GM12878 (cell line): ENCODE measurements around the gene ALG1L2. TPM values are rescaled to one million over a fixed set of nuclear protein-coding genes. Genes with fewer than 3 reads are reported as not detected.

Experiments
- ATAC-seq: fragments of 200-7000 bp; cut with Tn5 transposase; 3 replicates; pipeline ENCODE4 v1.9.1; 2020; ENCODE audit warnings: mild to moderate bottlenecking, moderate library complexity
- BruUV-seq: library from RNA; stranded (reverse); fragments of 400-500 nt; replicated peaks from 2 replicates; lab custom pipeline; 2021; lab: Mats Ljungman, UMichigan
- CTCF ChIA-PET: fragments of 300-600 bp; sonication (Branson Sonifier 250); formaldehyde crosslinking; extraction: SDS; loops from one replicate; lab custom pipeline; 2021; ENCODE audit warnings: inconsistent platforms; lab: Yijun Ruan, JAX
- POLR2A ChIA-PET: fragments of 350-600 bp; formaldehyde crosslinking; extraction: SDS; loops from one replicate; lab custom pipeline; 2021; ENCODE audit warnings: inconsistent platforms; lab: Charles Lee
- RAD21 ChIA-PET: fragments of 300-600 bp; sonication (Branson Sonifier 250); formaldehyde crosslinking; loops from one replicate; lab custom pipeline; 2023; ENCODE audit warnings: antibody characterized with exemption; ENCODE audit not compliant: unreplicated experiment; lab: Charles Lee
- SMC1A ChIA-PET: fragments of 300-600 bp; sonication (Branson Sonifier 250); formaldehyde crosslinking; loops from one replicate; lab custom pipeline; 2023; ENCODE audit not compliant: unreplicated experiment, uncharacterized antibody; lab: Charles Lee
- DNase-seq: peaks from one replicate; pipeline ENCODE4 v3.0.0-alpha.2; 2011; ENCODE audit warnings: low read depth, low spot score
- FAIRE-seq: peaks from 3 replicates; lab custom pipeline; 2011; peaks lifted over from hg19 to GRCh38; lab: Jason Lieb, UNC
- H2AFZ ChIP-seq: 2 replicates; pipeline ENCODE4 v1.6.0; 2011; ENCODE audit warnings: low read depth, low read length, control low read depth; ENCODE audit not compliant: control insufficient read depth
- H3K27ac ChIP-seq: 2 replicates; pipeline ENCODE4 v1.5.1; 2011; ENCODE audit warnings: control low read depth; ENCODE audit not compliant: control insufficient read depth, insufficient read depth
- H3K27me3 ChIP-seq, 2 experiments: replicated peaks in 1 of 2; 2 replicates each; pipeline versions ENCODE4 v1.6.0 to v1.6.1; 2011; ENCODE audit warnings: low read length in 1 of 2; ENCODE audit not compliant: control insufficient read depth in 2 of 2, insufficient read depth in 2 of 2
- H3K36me3 ChIP-seq, 2 experiments: 2 replicates each; pipeline ENCODE4 v1.5.1; 2011; ENCODE audit warnings: low read length in 1 of 2; ENCODE audit not compliant: control insufficient read depth in 2 of 2, insufficient read depth in 2 of 2
- H3K4me1 ChIP-seq: 2 replicates; pipeline ENCODE4 v1.6.1; 2011; ENCODE audit warnings: mild to moderate bottlenecking, low read length, moderate library complexity, mixed read lengths; ENCODE audit not compliant: control insufficient read depth, insufficient read depth
- H3K4me2 ChIP-seq: 2 replicates; pipeline ENCODE4 v1.6.0; 2011; ENCODE audit warnings: control low read depth; ENCODE audit not compliant: control insufficient read depth, insufficient read depth
- H3K4me3 ChIP-seq: fragments of 200-600 bp; sonication (generic); 2 replicates; pipeline ENCODE4 v1.5.1; 2016
- H3K79me2 ChIP-seq: 2 replicates; pipeline ENCODE4 v1.6.0; 2011; ENCODE audit warnings: low read length; ENCODE audit not compliant: control insufficient read depth, insufficient read depth
- H3K9ac ChIP-seq: 2 replicates; pipeline ENCODE4 v1.8.0; 2011; ENCODE audit warnings: low read length, control low read depth, mixed read lengths; ENCODE audit not compliant: control insufficient read depth, insufficient read depth
- H3K9me3 ChIP-seq: replicated peaks from 3 replicates; pipeline ENCODE4 v1.5.1; 2011; ENCODE audit warnings: mild to moderate bottlenecking, low read length; ENCODE audit not compliant: control insufficient read depth, insufficient read depth
- H4K20me1 ChIP-seq: 2 replicates; pipeline ENCODE4 v1.6.0; 2011; ENCODE audit not compliant: control insufficient read depth, insufficient read depth
- EED ChIP-seq: sonication (generic); IDR thresholded peaks from 2 replicates; pipeline ENCODE4 v1.6.1; 2016; ENCODE audit warnings: antibody characterized with exemption, low read depth
- EGR1 ChIP-seq, 2 experiments: IDR thresholded peaks; 1 replicate in 1 of 2; 2 replicates in 1 of 2; pipeline ENCODE4 v1.6.1; 2011 to 2012; ENCODE audit warnings: low read depth in 2 of 2, low read length in 2 of 2, borderline replicate concordance in 1 of 2, mild to moderate bottlenecking in 1 of 2, moderate library complexity in 1 of 2
- JUND ChIP-seq: IDR thresholded peaks from 2 replicates; pipeline ENCODE4 v1.6.1; 2012; ENCODE audit warnings: low read depth, mild to moderate bottlenecking, low read length, improper control_type of control experiment, moderate library complexity
- NFXL1 ChIP-seq: fragments of 450-650 bp; IDR thresholded peaks from 2 replicates; pipeline ENCODE4 v1.6.1; 2017; ENCODE audit warnings: antibody characterized with exemption, mild to moderate bottlenecking, borderline replicate concordance
- WGBS: methylation state at CpG from one replicate; pipeline ENCODE4 v1.1.6; 2016; ENCODE audit warnings: low lambda C conversion rate; ENCODE audit not compliant: insufficient replicate concordance, insufficient coverage; ENCODE audit errors: missing lambda C conversion rate; 5-methylcytosine and 5-hydroxymethylcytosine counted together
- in situ Hi-C: fragments of 300-500 bp; cut with MboI; formaldehyde crosslinking; loops from 9 replicates; pipeline ENCODE4 v1.14.3; 2018; ENCODE audit warnings: mixed read lengths
- intact Hi-C: fragments of 100-400 bp; cut with micrococcal nuclease; formaldehyde crosslinking; loops from one replicate; pipeline ENCODE4 v1.14.2; 2022; ENCODE audit not compliant: unreplicated experiment
- polyA plus RNA-seq, 11 experiments: library from polyadenylated mRNA; depleted of rRNA in 4 of 11; unstranded in 6 of 11; stranded (reverse) in 5 of 11; fragments of >200 nt; fragmentation: Nextera tagmentation in 4 of 11; fragmentation: Illumina TruSeq in 1 of 11; extraction: Ambion mirVana in 4 of 11; extraction: Trizol in 1 of 11; gene quantifications; 1 replicate in 1 of 11; 2 replicates in 10 of 11; pipeline versions ENCODE4 v1.2.1 to v1.2.3, GENCODE V29; 2011 to 2016; ENCODE audit warnings: inconsistent platforms in 2 of 11, missing spikeins in 2 of 11, low read depth in 1 of 11
- total RNA-seq, 4 experiments: library from RNA; depleted of rRNA in 3 of 4; stranded (reverse); fragments of >200 nt in 3 of 4; fragmentation: Illumina TruSeq in 1 of 4; extraction: Trizol in 1 of 4; gene quantifications; 2 replicates each; pipeline versions ENCODE4 v1.2.1 to v1.2.3, GENCODE V29; 2013 to 2021
- TF ChIP-seq, protein P1 (sequence below): IDR thresholded peaks from 2 replicates; pipeline ENCODE4 v1.6.1; 2012; ENCODE audit warnings: low read depth, low read length, improper control_type of control experiment
- TF ChIP-seq, protein P2 (sequence below): fragments of 450-650 bp; IDR thresholded peaks from 2 replicates; pipeline ENCODE4 v1.6.1; 2017; ENCODE audit warnings: borderline replicate concordance
- TF ChIP-seq, protein P3 (sequence below): IDR thresholded peaks from 2 replicates; pipeline ENCODE4 v1.6.1; 2012; ENCODE audit warnings: low read length, inconsistent platforms
- TF ChIP-seq, protein P4 (sequence below): fragments of 450-650 bp; formaldehyde crosslinking; IDR thresholded peaks from 2 replicates; pipeline ENCODE4 v1.4.0; 2020; ENCODE audit warnings: mild to moderate bottlenecking, moderate library complexity
- TF ChIP-seq, protein P5 (sequence below): fragments of 450-650 bp; IDR thresholded peaks from 2 replicates; pipeline ENCODE4 v1.6.1; 2017; ENCODE audit warnings: low read depth, mild to moderate bottlenecking, moderate library complexity

The ALG1L2 gene
- total and polyA plus RNA-seq, 10 of the 15 experiments (the other 5 are each of a cell fraction or from before 2014, with no cell fraction given), result 0.09 to 0.31 (median 0.16) TPM; not detected in 6

DNA sequence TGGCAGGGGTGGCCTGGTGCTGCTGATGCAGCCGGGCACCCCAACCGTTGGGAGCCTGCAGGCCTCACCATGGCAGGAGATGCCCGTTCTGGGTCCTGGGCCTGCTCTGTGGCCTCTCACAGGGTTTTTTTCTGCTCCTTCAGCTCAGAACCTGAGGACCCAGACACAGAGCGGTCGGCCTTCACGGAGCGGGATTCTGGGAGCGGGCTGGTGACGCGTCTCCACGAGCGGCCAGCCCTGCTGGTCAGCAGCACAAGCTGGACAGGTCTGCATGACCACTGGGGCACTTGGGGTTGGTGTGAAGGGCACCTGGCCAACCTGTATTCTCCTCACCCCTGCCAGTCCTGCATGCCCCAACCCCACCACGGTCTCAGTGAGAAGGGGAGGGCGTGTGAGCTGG is 10.3 kb downstream of the ALG1L2 start:
- TF ChIP-seq, protein P1, sequence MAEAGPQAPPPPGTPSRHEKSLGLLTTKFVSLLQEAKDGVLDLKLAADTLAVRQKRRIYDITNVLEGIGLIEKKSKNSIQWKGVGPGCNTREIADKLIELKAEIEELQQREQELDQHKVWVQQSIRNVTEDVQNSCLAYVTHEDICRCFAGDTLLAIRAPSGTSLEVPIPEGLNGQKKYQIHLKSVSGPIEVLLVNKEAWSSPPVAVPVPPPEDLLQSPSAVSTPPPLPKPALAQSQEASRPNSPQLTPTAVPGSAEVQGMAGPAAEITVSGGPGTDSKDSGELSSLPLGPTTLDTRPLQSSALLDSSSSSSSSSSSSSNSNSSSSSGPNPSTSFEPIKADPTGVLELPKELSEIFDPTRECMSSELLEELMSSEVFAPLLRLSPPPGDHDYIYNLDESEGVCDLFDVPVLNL, result no peak
- TF ChIP-seq, protein P2, sequence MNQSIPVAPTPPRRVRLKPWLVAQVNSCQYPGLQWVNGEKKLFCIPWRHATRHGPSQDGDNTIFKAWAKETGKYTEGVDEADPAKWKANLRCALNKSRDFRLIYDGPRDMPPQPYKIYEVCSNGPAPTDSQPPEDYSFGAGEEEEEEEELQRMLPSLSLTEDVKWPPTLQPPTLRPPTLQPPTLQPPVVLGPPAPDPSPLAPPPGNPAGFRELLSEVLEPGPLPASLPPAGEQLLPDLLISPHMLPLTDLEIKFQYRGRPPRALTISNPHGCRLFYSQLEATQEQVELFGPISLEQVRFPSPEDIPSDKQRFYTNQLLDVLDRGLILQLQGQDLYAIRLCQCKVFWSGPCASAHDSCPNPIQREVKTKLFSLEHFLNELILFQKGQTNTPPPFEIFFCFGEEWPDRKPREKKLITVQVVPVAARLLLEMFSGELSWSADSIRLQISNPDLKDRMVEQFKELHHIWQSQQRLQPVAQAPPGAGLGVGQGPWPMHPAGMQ, result no peak
- TF ChIP-seq, protein P3, sequence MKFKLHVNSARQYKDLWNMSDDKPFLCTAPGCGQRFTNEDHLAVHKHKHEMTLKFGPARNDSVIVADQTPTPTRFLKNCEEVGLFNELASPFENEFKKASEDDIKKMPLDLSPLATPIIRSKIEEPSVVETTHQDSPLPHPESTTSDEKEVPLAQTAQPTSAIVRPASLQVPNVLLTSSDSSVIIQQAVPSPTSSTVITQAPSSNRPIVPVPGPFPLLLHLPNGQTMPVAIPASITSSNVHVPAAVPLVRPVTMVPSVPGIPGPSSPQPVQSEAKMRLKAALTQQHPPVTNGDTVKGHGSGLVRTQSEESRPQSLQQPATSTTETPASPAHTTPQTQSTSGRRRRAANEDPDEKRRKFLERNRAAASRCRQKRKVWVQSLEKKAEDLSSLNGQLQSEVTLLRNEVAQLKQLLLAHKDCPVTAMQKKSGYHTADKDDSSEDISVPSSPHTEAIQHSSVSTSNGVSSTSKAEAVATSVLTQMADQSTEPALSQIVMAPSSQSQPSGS, result no peak
- TF ChIP-seq, protein P4, sequence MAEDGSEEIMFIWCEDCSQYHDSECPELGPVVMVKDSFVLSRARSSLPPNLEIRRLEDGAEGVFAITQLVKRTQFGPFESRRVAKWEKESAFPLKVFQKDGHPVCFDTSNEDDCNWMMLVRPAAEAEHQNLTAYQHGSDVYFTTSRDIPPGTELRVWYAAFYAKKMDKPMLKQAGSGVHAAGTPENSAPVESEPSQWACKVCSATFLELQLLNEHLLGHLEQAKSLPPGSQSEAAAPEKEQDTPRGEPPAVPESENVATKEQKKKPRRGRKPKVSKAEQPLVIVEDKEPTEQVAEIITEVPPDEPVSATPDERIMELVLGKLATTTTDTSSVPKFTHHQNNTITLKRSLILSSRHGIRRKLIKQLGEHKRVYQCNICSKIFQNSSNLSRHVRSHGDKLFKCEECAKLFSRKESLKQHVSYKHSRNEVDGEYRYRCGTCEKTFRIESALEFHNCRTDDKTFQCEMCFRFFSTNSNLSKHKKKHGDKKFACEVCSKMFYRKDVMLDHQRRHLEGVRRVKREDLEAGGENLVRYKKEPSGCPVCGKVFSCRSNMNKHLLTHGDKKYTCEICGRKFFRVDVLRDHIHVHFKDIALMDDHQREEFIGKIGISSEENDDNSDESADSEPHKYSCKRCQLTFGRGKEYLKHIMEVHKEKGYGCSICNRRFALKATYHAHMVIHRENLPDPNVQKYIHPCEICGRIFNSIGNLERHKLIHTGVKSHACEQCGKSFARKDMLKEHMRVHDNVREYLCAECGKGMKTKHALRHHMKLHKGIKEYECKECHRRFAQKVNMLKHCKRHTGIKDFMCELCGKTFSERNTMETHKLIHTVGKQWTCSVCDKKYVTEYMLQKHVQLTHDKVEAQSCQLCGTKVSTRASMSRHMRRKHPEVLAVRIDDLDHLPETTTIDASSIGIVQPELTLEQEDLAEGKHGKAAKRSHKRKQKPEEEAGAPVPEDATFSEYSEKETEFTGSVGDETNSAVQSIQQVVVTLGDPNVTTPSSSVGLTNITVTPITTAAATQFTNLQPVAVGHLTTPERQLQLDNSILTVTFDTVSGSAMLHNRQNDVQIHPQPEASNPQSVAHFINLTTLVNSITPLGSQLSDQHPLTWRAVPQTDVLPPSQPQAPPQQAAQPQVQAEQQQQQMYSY (CRISPR knock-in tag), result no peak
- TF ChIP-seq EED (no peak), NFXL1 (no peak), EGR1 (IDR thresholded peaks at IDR 0.05; ENCODE audit: borderline replicate concordance in 1 of 2, low read depth in 2 of 2, low read length in 2 of 2) (no peak), JUND (no peak)
- TF ChIP-seq, protein P5, sequence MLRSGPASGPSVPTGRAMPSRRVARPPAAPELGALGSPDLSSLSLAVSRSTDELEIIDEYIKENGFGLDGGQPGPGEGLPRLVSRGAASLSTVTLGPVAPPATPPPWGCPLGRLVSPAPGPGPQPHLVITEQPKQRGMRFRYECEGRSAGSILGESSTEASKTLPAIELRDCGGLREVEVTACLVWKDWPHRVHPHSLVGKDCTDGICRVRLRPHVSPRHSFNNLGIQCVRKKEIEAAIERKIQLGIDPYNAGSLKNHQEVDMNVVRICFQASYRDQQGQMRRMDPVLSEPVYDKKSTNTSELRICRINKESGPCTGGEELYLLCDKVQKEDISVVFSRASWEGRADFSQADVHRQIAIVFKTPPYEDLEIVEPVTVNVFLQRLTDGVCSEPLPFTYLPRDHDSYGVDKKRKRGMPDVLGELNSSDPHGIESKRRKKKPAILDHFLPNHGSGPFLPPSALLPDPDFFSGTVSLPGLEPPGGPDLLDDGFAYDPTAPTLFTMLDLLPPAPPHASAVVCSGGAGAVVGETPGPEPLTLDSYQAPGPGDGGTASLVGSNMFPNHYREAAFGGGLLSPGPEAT, result no peak
- ATAC-seq (no peak), DNase-seq (no peak), FAIRE-seq (no peak)
- Histone ChIP-seq H3K27me3 (no peaks in the 10 kb centered on the region), H3K9me3 (no peaks in the 10 kb centered on the region), H3K9ac (no peak overlapping the region), H4K20me1 (no peaks in the 10 kb centered on the region), H3K36me3 (no peaks in the 10 kb centered on the region), H3K4me1 (peaks cover 20% of the 10 kb centered on the region), H2AFZ (no peak overlapping the region), H3K4me2 (no peak overlapping the region), H3K79me2 (no peaks in the 10 kb centered on the region), H3K27ac (no peak overlapping the region), H3K4me3 (no peak overlapping the region)
- RAD21 ChIA-PET, result interaction anchor here (1.2 to 1.6 kb wide), 3 partner anchors 16 to 150 kb away, joined by 3 to 4 read pairs (median 3); no protein-coding TSS in a partner anchor
- 92% methylated on average over 14 of the region's 14 CpGs for WGBS
- no TSS peak for BruUV-seq
- SMC1A ChIA-PET, result no interaction called here
- POLR2A ChIA-PET, result no interaction called here
- intact Hi-C loops, result loop anchor here (2.0 to 10.0 kb wide), 3 partner anchors 19 to 437 kb away; partner anchors contain the start of gene TMCC1
- CTCF ChIA-PET, result interaction anchor here (0.6 kb wide), 1 partner anchor 296 kb away, joined by 3 read pairs; no protein-coding TSS in a partner anchor
- in situ Hi-C loops, result no loop called here
